HepG2 (cell line): ENCODE data around the gene KDELR3. TPM values are rescaled to one million over a fixed set of nuclear protein-coding genes. Genes with fewer than 3 reads are reported as not detected.

Experiments used
- ARID2 ChIP-seq: sonication (generic); formaldehyde crosslinking; IDR thresholded peaks from 2 replicates; pipeline ENCODE4 v1.8.1; 2022; ENCODE audit warnings: mild to moderate bottlenecking, missing genetic modification reagents, borderline replicate concordance
- FLYWCH1 ChIP-seq: sonication (generic); formaldehyde crosslinking; IDR thresholded peaks from 2 replicates; pipeline ENCODE4 v1.8.1; 2023; ENCODE audit warnings: mild to moderate bottlenecking, missing genetic modification reagents
- HDAC2 ChIP-seq: sonication (generic); formaldehyde crosslinking; IDR thresholded peaks from 2 replicates; pipeline ENCODE4 v1.4.0; 2020; ENCODE audit warnings: missing genetic modification reagents
- HOXA5 ChIP-seq: sonication (generic); formaldehyde crosslinking; IDR thresholded peaks from 2 replicates; pipeline ENCODE4 v1.4.0; 2020; ENCODE audit warnings: missing genetic modification reagents
- KDM1A ChIP-seq: IDR thresholded peaks from 2 replicates; pipeline ENCODE4 v1.6.1; 2016; ENCODE audit warnings: missing compliant biosample characterization
- KDM5A ChIP-seq: fragments of 200-600 bp; sonication (generic); IDR thresholded peaks from 2 replicates; pipeline ENCODE4 v1.7.0; 2018; ENCODE audit warnings: antibody characterized with exemption, mild to moderate bottlenecking, low read length, borderline replicate concordance
- MIER2 ChIP-seq: IDR thresholded peaks from 2 replicates; pipeline ENCODE4 v1.6.1; 2016; ENCODE audit warnings: missing biosample characterization, missing genetic modification reagents
- MTA1 ChIP-seq: sonication (generic); formaldehyde crosslinking; IDR thresholded peaks from 2 replicates; pipeline ENCODE4 v1.4.0; 2020; ENCODE audit warnings: missing genetic modification reagents, mild to moderate bottlenecking, borderline replicate concordance
- NFE2 ChIP-seq: sonication (generic); formaldehyde crosslinking; IDR thresholded peaks from 2 replicates; pipeline ENCODE4 v1.4.0; 2020; ENCODE audit warnings: missing genetic modification reagents
- SIN3B ChIP-seq: fragments of 150-350 bp; IDR thresholded peaks from 2 replicates; pipeline ENCODE4 v1.6.1; 2014; ENCODE audit warnings: low read length
- THAP8 ChIP-seq: sonication (generic); formaldehyde crosslinking; IDR thresholded peaks from 2 replicates; pipeline ENCODE4 v1.5.1; 2020; ENCODE audit warnings: missing genetic modification reagents, mild to moderate bottlenecking, borderline replicate concordance
- TRIM24 ChIP-seq: sonication (generic); formaldehyde crosslinking; IDR thresholded peaks from 2 replicates; pipeline ENCODE4 v1.8.0; 2022; ENCODE audit warnings: mild to moderate bottlenecking, missing genetic modification reagents
- XRCC5 ChIP-seq: fragments of 200-400 bp; formaldehyde crosslinking; optimal IDR thresholded peaks from 2 replicates; pipeline ENCODE3; 2017; ENCODE audit warnings: mild to moderate bottlenecking, low read length
- ZC3H4 ChIP-seq: sonication (generic); formaldehyde crosslinking; IDR thresholded peaks from 2 replicates; pipeline ENCODE4 v1.4.0; 2020; ENCODE audit warnings: missing genetic modification reagents, borderline replicate concordance
- ZNF230 ChIP-seq: sonication (generic); formaldehyde crosslinking; IDR thresholded peaks from 2 replicates; pipeline ENCODE4 v1.4.0; 2020; ENCODE audit warnings: mild to moderate bottlenecking, missing genetic modification reagents
- ZNF232 ChIP-seq: sonication (generic); formaldehyde crosslinking; IDR thresholded peaks from 2 replicates; pipeline ENCODE4 v1.4.0; 2020; ENCODE audit warnings: missing genetic modification reagents, borderline replicate concordance
- ZNF253 ChIP-seq: sonication (generic); formaldehyde crosslinking; IDR thresholded peaks from 2 replicates; pipeline ENCODE4 v1.8.0; 2022; ENCODE audit warnings: mild to moderate bottlenecking, missing genetic modification reagents, borderline replicate concordance
- ZNF274 ChIP-seq: sonication (generic); formaldehyde crosslinking; IDR thresholded peaks from 2 replicates; pipeline ENCODE4 v1.5.1; 2020; ENCODE audit warnings: mild to moderate bottlenecking, missing genetic modification reagents
- ZNF484 ChIP-seq: sonication (generic); formaldehyde crosslinking; IDR thresholded peaks from 2 replicates; pipeline ENCODE4 v1.5.1; 2020; ENCODE audit warnings: mild to moderate bottlenecking, low read depth, missing genetic modification reagents, borderline replicate concordance
- ZNF737 ChIP-seq: sonication (generic); formaldehyde crosslinking; IDR thresholded peaks from 2 replicates; pipeline ENCODE4 v1.5.0; 2020; ENCODE audit warnings: missing genetic modification reagents, mild to moderate bottlenecking, borderline replicate concordance
- ZNF784 ChIP-seq: sonication (generic); formaldehyde crosslinking; IDR thresholded peaks from 2 replicates; pipeline ENCODE4 v1.5.1; 2020; ENCODE audit warnings: missing genetic modification reagents, mild to moderate bottlenecking, borderline replicate concordance
- ZSCAN20 ChIP-seq: sonication (generic); formaldehyde crosslinking; IDR thresholded peaks from 2 replicates; pipeline ENCODE4 v1.4.0; 2020; ENCODE audit warnings: missing genetic modification reagents, mild to moderate bottlenecking, borderline replicate concordance
- ZZZ3 ChIP-seq: sonication (generic); formaldehyde crosslinking; IDR thresholded peaks from 2 replicates; pipeline ENCODE4 v1.4.0; 2020; ENCODE audit warnings: missing genetic modification reagents, mild to moderate bottlenecking, borderline replicate concordance
- polyA plus RNA-seq, 8 experiments: library from polyadenylated mRNA; depleted of rRNA in 3 of 8; stranded (reverse) in 7 of 8; unstranded in 1 of 8; fragments of >200 nt; fragmentation: Illumina TruSeq in 4 of 8; extraction: Trizol in 4 of 8; gene quantifications; 2 replicates each; pipeline versions ENCODE4 v1.2.1 to v1.2.3, GENCODE V29; 2011 to 2016; ENCODE audit warnings: low read depth in 4 of 8, missing spikeins in 1 of 8, mixed read lengths in 1 of 8; ENCODE audit not compliant: insufficient read depth in 1 of 8
- total RNA-seq, 5 experiments: library from RNA; depleted of rRNA; stranded (reverse); fragments of >200 nt; fragmentation: Illumina TruSeq; extraction: Trizol; gene quantifications; 2 replicates each; pipeline ENCODE4 v1.2.3, GENCODE V29; 2016; ENCODE audit warnings: low read depth in 1 of 5
- TF ChIP-seq, protein P1 (sequence below): sonication (generic); formaldehyde crosslinking; IDR thresholded peaks from 2 replicates; pipeline ENCODE4 v1.4.0; 2020; ENCODE audit warnings: mild to moderate bottlenecking, missing genetic modification reagents, borderline replicate concordance

Gene KDELR3
- total and polyA plus RNA-seq, 2 of the 13 experiments (the other 11 are each of a cell fraction or from before 2014, with no cell fraction given) = 24.2 to 65.7 TPM

DNA sequence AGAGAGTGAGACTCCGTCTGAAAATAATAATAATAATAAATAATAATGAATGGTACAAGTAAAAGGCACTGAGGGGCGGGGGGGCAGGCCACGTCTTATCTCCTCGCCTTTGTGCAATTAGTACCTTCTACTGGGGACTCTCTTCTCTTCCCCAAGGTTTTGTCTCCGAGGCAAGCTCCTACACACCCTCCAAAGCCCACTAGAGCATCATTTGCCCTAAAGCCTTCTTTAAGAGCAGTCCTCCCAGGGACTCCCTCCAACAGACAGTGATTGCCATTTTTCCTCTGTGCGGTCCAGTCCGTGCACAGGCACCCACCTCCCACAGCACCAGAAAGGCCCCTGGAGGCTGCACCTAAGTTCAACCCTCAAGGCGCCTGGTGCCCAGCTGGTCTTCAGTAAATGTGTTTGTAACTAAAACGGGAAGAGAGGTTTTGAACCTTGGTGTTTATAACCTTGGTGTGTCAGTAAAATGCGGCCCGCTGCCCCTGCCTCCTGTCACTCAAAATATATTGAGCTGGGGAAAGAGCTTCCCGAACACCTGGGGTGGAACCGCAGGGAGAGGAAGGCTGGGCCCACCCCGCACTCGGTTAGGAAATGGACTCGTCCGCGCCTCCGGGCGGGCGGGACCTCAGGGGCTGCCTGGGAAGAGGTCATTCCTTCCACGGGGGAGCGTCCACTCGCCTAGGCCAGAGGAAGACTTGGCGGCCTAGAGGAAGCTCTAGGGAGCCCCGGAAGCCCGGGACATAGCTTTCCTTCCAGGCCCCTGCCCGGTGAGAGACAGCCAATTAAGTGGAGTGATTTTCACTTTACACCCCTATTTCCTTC lies 4.7 kb upstream of the KDELR3 start (continued):
- TF ChIP-seq, protein P1, sequence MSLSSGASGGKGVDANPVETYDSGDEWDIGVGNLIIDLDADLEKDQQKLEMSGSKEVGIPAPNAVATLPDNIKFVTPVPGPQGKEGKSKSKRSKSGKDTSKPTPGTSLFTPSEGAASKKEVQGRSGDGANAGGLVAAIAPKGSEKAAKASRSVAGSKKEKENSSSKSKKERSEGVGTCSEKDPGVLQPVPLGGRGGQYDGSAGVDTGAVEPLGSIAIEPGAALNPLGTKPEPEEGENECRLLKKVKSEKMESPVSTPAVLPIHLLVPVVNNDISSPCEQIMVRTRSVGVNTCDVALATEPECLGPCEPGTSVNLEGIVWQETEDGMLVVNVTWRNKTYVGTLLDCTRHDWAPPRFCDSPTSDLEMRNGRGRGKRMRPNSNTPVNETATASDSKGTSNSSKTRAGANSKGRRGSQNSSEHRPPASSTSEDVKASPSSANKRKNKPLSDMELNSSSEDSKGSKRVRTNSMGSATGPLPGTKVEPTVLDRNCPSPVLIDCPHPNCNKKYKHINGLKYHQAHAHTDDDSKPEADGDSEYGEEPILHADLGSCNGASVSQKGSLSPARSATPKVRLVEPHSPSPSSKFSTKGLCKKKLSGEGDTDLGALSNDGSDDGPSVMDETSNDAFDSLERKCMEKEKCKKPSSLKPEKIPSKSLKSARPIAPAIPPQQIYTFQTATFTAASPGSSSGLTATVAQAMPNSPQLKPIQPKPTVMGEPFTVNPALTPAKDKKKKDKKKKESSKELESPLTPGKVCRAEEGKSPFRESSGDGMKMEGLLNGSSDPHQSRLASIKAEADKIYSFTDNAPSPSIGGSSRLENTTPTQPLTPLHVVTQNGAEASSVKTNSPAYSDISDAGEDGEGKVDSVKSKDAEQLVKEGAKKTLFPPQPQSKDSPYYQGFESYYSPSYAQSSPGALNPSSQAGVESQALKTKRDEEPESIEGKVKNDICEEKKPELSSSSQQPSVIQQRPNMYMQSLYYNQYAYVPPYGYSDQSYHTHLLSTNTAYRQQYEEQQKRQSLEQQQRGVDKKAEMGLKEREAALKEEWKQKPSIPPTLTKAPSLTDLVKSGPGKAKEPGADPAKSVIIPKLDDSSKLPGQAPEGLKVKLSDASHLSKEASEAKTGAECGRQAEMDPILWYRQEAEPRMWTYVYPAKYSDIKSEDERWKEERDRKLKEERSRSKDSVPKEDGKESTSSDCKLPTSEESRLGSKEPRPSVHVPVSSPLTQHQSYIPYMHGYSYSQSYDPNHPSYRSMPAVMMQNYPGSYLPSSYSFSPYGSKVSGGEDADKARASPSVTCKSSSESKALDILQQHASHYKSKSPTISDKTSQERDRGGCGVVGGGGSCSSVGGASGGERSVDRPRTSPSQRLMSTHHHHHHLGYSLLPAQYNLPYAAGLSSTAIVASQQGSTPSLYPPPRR (CRISPR knock-in tag) = 0 out of 2 replicates have a peak, but pooled peaks have one; percentile 20
- TF ChIP-seq HDAC2 (CRISPR knock-in tag) (peak; percentile 44), ZNF230 (no peak), SIN3B (no peak), THAP8 (CRISPR knock-in tag) (no peak), ZC3H4 (CRISPR knock-in tag) (no peak), XRCC5 (peak; percentile 63), FLYWCH1 (CRISPR knock-in tag) (no peak), HOXA5 (CRISPR knock-in tag) (no peak), ZNF784 (CRISPR knock-in tag) (0 out of 2 replicates have a peak, but pooled peaks have one; percentile 36), TRIM24 (CRISPR knock-in tag) (no peak), KDM1A (CRISPR knock-in tag) (no peak), ZNF737 (CRISPR knock-in tag) (no peak), ZNF484 (CRISPR knock-in tag) (no peak), ARID2 (CRISPR knock-in tag) (no peak), ZZZ3 (CRISPR knock-in tag) (peak; percentile 48; the same call in 1 of the 2 replicates), MTA1 (CRISPR knock-in tag) (peak; percentile 76; the same call in 1 of the 2 replicates), KDM5A (no peak), NFE2 (no peak), ZNF274 (CRISPR knock-in tag) (no peak), ZSCAN20 (CRISPR knock-in tag) (no peak), ZNF253 (no peak), ZNF232 (peak; percentile 40; the same call in 1 of the 2 replicates), MIER2 (CRISPR knock-in tag) (0 out of 2 replicates have a peak, but pooled peaks have one; percentile 40)
